HuH-7 (cell line): Measurements from ENCODE around the gene CADM4.
"Not testable (repeated sequence)": the region's sequence is repeated elsewhere in the genome, so short reads cannot be mapped to it uniquely, and the experiment has no call there.

ENCODE experiments used
- DNase-seq: peaks from one replicate; pipeline ENCODE4 v3.0.0; 2011; ENCODE audit warnings: low spot score

CADM4 gene

GRCh38 chr19:43639519-43640423 lies at the start of gene CADM4:
CADM4 (minus strand) TSS chr19:43639850; CDS start chr19:43639790, 60 bp downstream.
- DNase-seq, result peak; percentile 58

GRCh38 chr19:43688059-43688701 lies 48.5 kb upstream of the CADM4 start:
- no peak for DNase-seq

GRCh38 chr19:43687660-43687997 lies 48.0 kb upstream of the CADM4 start:
- no peak for DNase-seq

GRCh38 chr19:43684326-43684725 lies 44.7 kb upstream of the CADM4 start:
- no peak for DNase-seq

GRCh38 chr19:43683905-43684304 lies 44.3 kb upstream of the CADM4 start:
- DNase-seq, result no peak

GRCh38 chr19:43682824-43683661 lies 43.4 kb upstream of the CADM4 start:
- DNase-seq, result no peak

GRCh38 chr19:43682269-43682668 lies 42.6 kb upstream of the CADM4 start:
- DNase-seq, result not testable (repeated sequence)

- DNase-seq, result no peak
Observed at GRCh38 chr19:43681821-43682220, 42.2 kb upstream of the CADM4 start.

- DNase-seq, result no peak
Observed at GRCh38 chr19:43678512-43679261, 39.0 kb upstream of the CADM4 start.

GRCh38 chr19:43675906-43676305 lies 36.3 kb upstream of the CADM4 start:
- no peak for DNase-seq

GRCh38 chr19:43675269-43675879 lies 35.7 kb upstream of the CADM4 start:
- DNase-seq, result no peak

GRCh38 chr19:43674596-43674995 lies 34.9 kb upstream of the CADM4 start:
- no peak for DNase-seq

- no peak for DNase-seq
Observed at GRCh38 chr19:43674183-43674582, 34.5 kb upstream of the CADM4 start.

- DNase-seq, result no peak
Observed at GRCh38 chr19:43673637-43674036, 34.0 kb upstream of the CADM4 start.

GRCh38 chr19:43672061-43672679 lies 32.5 kb upstream of the CADM4 start:
- no peak for DNase-seq

GRCh38 chr19:43668406-43669109 lies 28.9 kb upstream of the CADM4 start:
- DNase-seq, result peak; percentile 92

- peak; percentile 30 for DNase-seq
Observed at GRCh38 chr19:43667876-43668405, 28.3 kb upstream of the CADM4 start.

GRCh38 chr19:43667126-43667875 lies 27.7 kb upstream of the CADM4 start:
- DNase-seq, result no peak

GRCh38 chr19:43664018-43664417 lies 24.4 kb upstream of the CADM4 start:
- DNase-seq, result no peak
